ENCODE data around the gene TMEM18. TPM values are rescaled to one million over a fixed set of nuclear protein-coding genes. Genes with fewer than 3 reads are reported as not detected.

Gene TMEM18
- total and polyA plus RNA-seq, 2 of the 4 experiments (the other 2 are of a cell fraction): 15.2 to 30.2 TPM

GRCh38 chr2:637804-638203 is 39.4 kb downstream of the TMEM18 start:
- no peak overlapping the region for H3K4me3 ChIP-seq (ENCODE audit: insufficient read depth, low read depth, low read length)
- no peaks in the 10 kb centered on the region for H3K9me3 ChIP-seq (ENCODE audit: control insufficient read depth, insufficient read depth, low read length)
- no peak for ATAC-seq (ENCODE audit: low read depth)
- no TSS peak for BruUV-seq (replicated peaks)
- no peaks in the 10 kb centered on the region for H3K9me1 ChIP-seq (ENCODE audit: insufficient read depth, low read length)
- H2AK5ac ChIP-seq (ENCODE audit: low read depth, low read length): no peak overlapping the region
- no peak overlapping the region for H3K18ac ChIP-seq (ENCODE audit: low read depth, low read length)
- no peak overlapping the region for H3K56ac ChIP-seq (ENCODE audit: extremely low read depth, insufficient read depth, low read length)
- no peak overlapping the region for H4K8ac ChIP-seq (ENCODE audit: low read depth in 2 of 2, low read length in 2 of 2)
- intact Hi-C loops (cut with micrococcal nuclease): no loop called here
- no CpG with 5 or more reads among the region's 7 CpGs for WGBS, 2 experiments (ENCODE audit: extremely low coverage in 2 of 2, insufficient read length in 1 of 2)
- H2AFZ ChIP-seq (replicated peaks; ENCODE audit: low read length, poor library complexity): peak overlapping the region; percentile 17
- in situ Hi-C loops (cut with MboI; ENCODE audit: low sequenced_read_pairs): no loop called here
- H3K23ac ChIP-seq (ENCODE audit: low read depth, low read length): no peak overlapping the region
- TF ChIP-seq RCOR1 (IDR thresholded peaks at IDR 0.05; ENCODE audit: insufficient replicate concordance, low read length) (no peak), FOS (IDR thresholded peaks at IDR 0.05; ENCODE audit: low read depth, low read length) (no peak), ELK1 (IDR thresholded peaks at IDR 0.05; ENCODE audit: borderline replicate concordance, low read depth, low read length) (no peak), SMC3 (IDR thresholded peaks at IDR 0.05; ENCODE audit: low read depth, low read length) (no peak), NFE2L2 (IDR thresholded peaks at IDR 0.05; ENCODE audit: low read depth, low read length) (no peak), CHD1 (IDR thresholded peaks at IDR 0.05; ENCODE audit: low read depth, low read length) (no peak), CTCF (conservative IDR thresholded peaks at IDR 0.05; ENCODE audit: low read depth, low read length) (no peak), RFX5 (IDR thresholded peaks at IDR 0.05; ENCODE audit: low read depth, low read length) (no peak), MAZ (IDR thresholded peaks at IDR 0.05; ENCODE audit: borderline replicate concordance, low read depth, low read length) (no peak), RAD21 (IDR thresholded peaks at IDR 0.05; ENCODE audit: low read length) (no peak), MXI1 (IDR thresholded peaks at IDR 0.05; ENCODE audit: borderline replicate concordance, low read depth, low read length) (no peak), CEBPB (IDR thresholded peaks at IDR 0.05; ENCODE audit: low read depth, low read length) (no peak), POLR2A (IDR thresholded peaks at IDR 0.05; ENCODE audit: low read depth, low read length) (no peak), MAFK (IDR thresholded peaks at IDR 0.05; ENCODE audit: low read depth, low read length) (no peak), BHLHE40 (IDR thresholded peaks at IDR 0.05; ENCODE audit: low read depth, low read length) (no peak), USF2 (IDR thresholded peaks at IDR 0.05; ENCODE audit: low read depth, low read length) (no peak)
- no peak overlapping the region for H3K4me2 ChIP-seq (ENCODE audit: low read depth, low read length)
- no peak overlapping the region for H2BK15ac ChIP-seq (ENCODE audit: low read depth, low read length)
- no peak for DNase-seq
- no peaks in the 10 kb centered on the region for H3K36me3 ChIP-seq (ENCODE audit: control insufficient read depth, insufficient read depth, low read length)
- H4K20me1 ChIP-seq (ENCODE audit: insufficient read depth, low read length): no peaks in the 10 kb centered on the region
- no peaks in the 10 kb centered on the region for H3K79me1 ChIP-seq (ENCODE audit: low read depth in 1 of 2, low read length in 2 of 2)
- H2BK5ac ChIP-seq (ENCODE audit: low read depth, low read length, poor library complexity, severe bottlenecking): no peak overlapping the region
- no peak overlapping the region for H3K14ac ChIP-seq (replicated peaks; ENCODE audit: low read depth, low read length)
- no peak overlapping the region for H2BK120ac ChIP-seq (ENCODE audit: low read depth, low read length)
- no peak overlapping the region for H3K27ac ChIP-seq (ENCODE audit: insufficient read depth, low read length)
- ChIA-PET POLR2A (ENCODE audit: unreplicated experiment) (no interaction called here), CTCF (no interaction called here)
- H2AK9ac ChIP-seq (replicated peaks; ENCODE audit: low read depth, low read length, poor library complexity): no peak overlapping the region
- H3K9ac ChIP-seq (ENCODE audit: low read depth, low read length): no peak overlapping the region
- H2BK20ac ChIP-seq (ENCODE audit: low read depth, low read length): no peak overlapping the region
- no peaks in the 10 kb centered on the region for H3K4me1 ChIP-seq (ENCODE audit: control insufficient read depth, insufficient read depth, low read length)
- H3K27me3 ChIP-seq (ENCODE audit: control insufficient read depth, insufficient read depth, low read length): no peaks in the 10 kb centered on the region
- no peak overlapping the region for H4K91ac ChIP-seq (ENCODE audit: insufficient read depth, low read depth, low read length)
- dilution Hi-C loops (cut with HindIII; ENCODE audit: low sequenced_read_pairs, unreplicated experiment): no loop called here
- no peak overlapping the region for H3K4ac ChIP-seq (ENCODE audit: low read depth, low read length)
- H4K5ac ChIP-seq (ENCODE audit: low read depth, low read length): no peak overlapping the region

Measured in IMR-90 (cell line).